Measurements from ENCODE around the gene CST9L. TPM values are rescaled to one million over a fixed set of nuclear protein-coding genes. Genes with fewer than 3 reads are reported as not detected.

CST9L gene
- total and polyA plus RNA-seq, 2 of the 13 experiments (the other 11 are each of a cell fraction or from before 2014, with no cell fraction given), result 0.15 TPM; not detected in 1

- TF ChIP-seq FOXP4 (CRISPR knock-in tag; IDR thresholded peaks at IDR 0.05) (peak; percentile 75; the same call in 1 of the 2 replicates), ZMAT3 (CRISPR knock-in tag; conservative IDR thresholded peaks at IDR 0.05) (0 out of 2 replicates have a peak, but pooled peaks have one; percentile 21), ESRRA (CRISPR knock-in tag; IDR thresholded peaks at IDR 0.05; ENCODE audit: low read depth) (no peak; the same call in 1 of the 2 replicates), ZNF180 (CRISPR knock-in tag; IDR thresholded peaks at IDR 0.05; ENCODE audit: borderline replicate concordance, low read depth) (no peak), ZFP62 (CRISPR knock-in tag; IDR thresholded peaks at IDR 0.05) (no peak), YEATS4 (CRISPR knock-in tag; IDR thresholded peaks at IDR 0.05; ENCODE audit: borderline replicate concordance) (peak; percentile 68; the same call in 1 of the 2 replicates), RXRA (CRISPR knock-in tag; IDR thresholded peaks at IDR 0.05) (peak; percentile 68; the same call in 1 of the 2 replicates), SOX6 (IDR thresholded peaks at IDR 0.05) (no peak), SOX6 (CRISPR knock-in tag; IDR thresholded peaks at IDR 0.05) (peak; percentile 83), BRCA1 (CRISPR knock-in tag; IDR thresholded peaks at IDR 0.05) (no peak), ZNF580 (CRISPR knock-in tag; IDR thresholded peaks at IDR 0.05; ENCODE audit: borderline replicate concordance, low read depth) (peak; percentile 78), JUND (CRISPR knock-in tag; IDR thresholded peaks at IDR 0.05) (peak; percentile 66; the same call in 1 of the 2 replicates), MAFF (IDR thresholded peaks at IDR 0.05; ENCODE audit: low read depth, low read length) (no peak), POLR2A (IDR thresholded peaks at IDR 0.05; ENCODE audit: insufficient read depth in 1 of 2, low read depth in 2 of 2, low read length in 2 of 2) (peak; percentile 45 to 75), SATB2 (CRISPR knock-in tag; IDR thresholded peaks at IDR 0.05) (0 out of 2 replicates have a peak, but pooled peaks have one; percentile 21), ZNF792 (CRISPR knock-in tag; IDR thresholded peaks at IDR 0.05) (peak; percentile 80; the same call in 1 of the 2 replicates)
- TF ChIP-seq, protein P1, sequence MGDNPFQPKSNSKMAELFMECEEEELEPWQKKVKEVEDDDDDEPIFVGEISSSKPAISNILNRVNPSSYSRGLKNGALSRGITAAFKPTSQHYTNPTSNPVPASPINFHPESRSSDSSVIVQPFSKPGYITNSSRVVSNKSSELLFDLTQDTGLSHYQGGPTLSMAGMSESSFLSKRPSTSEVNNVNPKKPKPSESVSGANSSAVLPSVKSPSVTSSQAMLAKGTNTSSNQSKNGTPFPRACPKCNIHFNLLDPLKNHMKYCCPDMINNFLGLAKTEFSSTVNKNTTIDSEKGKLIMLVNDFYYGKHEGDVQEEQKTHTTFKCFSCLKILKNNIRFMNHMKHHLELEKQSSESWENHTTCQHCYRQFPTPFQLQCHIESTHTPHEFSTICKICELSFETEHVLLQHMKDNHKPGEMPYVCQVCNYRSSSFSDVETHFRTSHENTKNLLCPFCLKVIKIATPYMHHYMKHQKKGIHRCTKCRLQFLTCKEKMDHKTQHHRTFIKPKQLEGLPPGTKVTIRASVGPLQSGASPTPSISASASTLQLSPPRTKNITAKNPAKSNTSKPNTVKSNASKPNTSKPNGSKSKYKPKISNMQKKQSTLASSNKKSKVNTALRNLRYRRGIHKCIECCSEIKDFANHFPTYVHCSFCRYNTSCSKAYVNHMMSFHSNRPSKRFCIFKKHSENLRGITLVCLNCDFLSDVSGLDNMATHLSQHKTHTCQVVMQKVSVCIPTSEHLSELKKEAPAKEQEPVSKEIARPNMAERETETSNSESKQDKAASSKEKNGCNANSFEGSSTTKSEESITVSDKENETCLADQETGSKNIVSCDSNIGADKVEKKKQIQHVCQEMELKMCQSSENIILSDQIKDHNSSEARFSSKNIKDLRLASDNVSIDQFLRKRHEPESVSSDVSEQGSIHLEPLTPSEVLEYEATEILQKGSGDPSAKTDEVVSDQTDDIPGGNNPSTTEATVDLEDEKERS (CRISPR knock-in tag; IDR thresholded peaks at IDR 0.05), result no peak; the same call in 1 of the 2 replicates
- TF ChIP-seq, protein P2, sequence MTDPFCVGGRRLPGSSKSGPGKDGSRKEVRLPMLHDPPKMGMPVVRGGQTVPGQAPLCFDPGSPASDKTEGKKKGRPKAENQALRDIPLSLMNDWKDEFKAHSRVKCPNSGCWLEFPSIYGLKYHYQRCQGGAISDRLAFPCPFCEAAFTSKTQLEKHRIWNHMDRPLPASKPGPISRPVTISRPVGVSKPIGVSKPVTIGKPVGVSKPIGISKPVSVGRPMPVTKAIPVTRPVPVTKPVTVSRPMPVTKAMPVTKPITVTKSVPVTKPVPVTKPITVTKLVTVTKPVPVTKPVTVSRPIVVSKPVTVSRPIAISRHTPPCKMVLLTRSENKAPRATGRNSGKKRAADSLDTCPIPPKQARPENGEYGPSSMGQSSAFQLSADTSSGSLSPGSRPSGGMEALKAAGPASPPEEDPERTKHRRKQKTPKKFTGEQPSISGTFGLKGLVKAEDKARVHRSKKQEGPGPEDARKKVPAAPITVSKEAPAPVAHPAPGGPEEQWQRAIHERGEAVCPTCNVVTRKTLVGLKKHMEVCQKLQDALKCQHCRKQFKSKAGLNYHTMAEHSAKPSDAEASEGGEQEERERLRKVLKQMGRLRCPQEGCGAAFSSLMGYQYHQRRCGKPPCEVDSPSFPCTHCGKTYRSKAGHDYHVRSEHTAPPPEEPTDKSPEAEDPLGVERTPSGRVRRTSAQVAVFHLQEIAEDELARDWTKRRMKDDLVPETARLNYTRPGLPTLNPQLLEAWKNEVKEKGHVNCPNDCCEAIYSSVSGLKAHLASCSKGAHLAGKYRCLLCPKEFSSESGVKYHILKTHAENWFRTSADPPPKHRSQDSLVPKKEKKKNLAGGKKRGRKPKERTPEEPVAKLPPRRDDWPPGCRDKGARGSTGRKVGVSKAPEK (CRISPR knock-in tag; IDR thresholded peaks at IDR 0.05; ENCODE audit: borderline replicate concordance), result peak; percentile 56; the same call in 1 of the 2 replicates
Observed at GRCh38 chr20:23585808-23586734, 17.8 kb upstream of the CST9L start (continued).
